Smooth muscle cell (in vitro differentiated cells): Measurements from ENCODE around the gene FGF21. TPM values are rescaled to one million over a fixed set of nuclear protein-coding genes. Genes with fewer than 3 reads are reported as not detected.

Experiments
- DNase-seq: peaks from one replicate; lab custom pipeline; 2025; ENCODE audit not compliant: unreplicated experiment; lab: John Stamatoyannopoulos, UW
- H2AFZ ChIP-seq: fragments of 200-600 bp; sonication (generic); 2 replicates; pipeline ENCODE4 v1.6.0; 2016; ENCODE audit warnings: antibody characterized with exemption, low read depth, mild to moderate bottlenecking
- H3F3A ChIP-seq: fragments of 200-600 bp; sonication (generic); 2 replicates; pipeline ENCODE4 v1.6.0; 2017; ENCODE audit warnings: antibody characterized with exemption, low read depth
- H3K27ac ChIP-seq: fragments of 200-600 bp; sonication (generic); 2 replicates; pipeline ENCODE4 v1.5.1; 2016; ENCODE audit warnings: low read depth, mild to moderate bottlenecking
- H3K27me3 ChIP-seq: fragments of 200-600 bp; sonication (generic); 2 replicates; pipeline ENCODE4 v1.6.1; 2016; ENCODE audit warnings: low read depth, mild to moderate bottlenecking
- H3K36me3 ChIP-seq: fragments of 200-600 bp; sonication (generic); 2 replicates; pipeline ENCODE4 v1.5.1; 2016; ENCODE audit warnings: low read depth
- H3K4me1 ChIP-seq: fragments of 200-600 bp; sonication (generic); 2 replicates; pipeline ENCODE4 v1.5.1; 2016; ENCODE audit warnings: low read depth
- H3K4me2 ChIP-seq: fragments of 200-600 bp; sonication (generic); 2 replicates; pipeline ENCODE4 v1.6.0; 2016; ENCODE audit warnings: mild to moderate bottlenecking
- H3K4me3 ChIP-seq: fragments of 200-600 bp; sonication (generic); 2 replicates; pipeline ENCODE4 v1.5.1; 2016; ENCODE audit warnings: mild to moderate bottlenecking
- H3K79me2 ChIP-seq: fragments of 200-600 bp; sonication (generic); 2 replicates; pipeline ENCODE4 v1.6.0; 2016; ENCODE audit warnings: low read depth, mild to moderate bottlenecking
- H3K9ac ChIP-seq: fragments of 200-600 bp; sonication (generic); 2 replicates; pipeline ENCODE4 v1.6.0; 2016; ENCODE audit warnings: low read depth
- H3K9me3 ChIP-seq: fragments of 200-600 bp; sonication (generic); replicated peaks from 2 replicates; pipeline ENCODE4 v1.5.1; 2016; ENCODE audit warnings: low read depth
- H4K20me1 ChIP-seq: fragments of 200-600 bp; sonication (generic); 2 replicates; pipeline ENCODE4 v1.6.0; 2016; ENCODE audit warnings: low read depth
- CTCF ChIP-seq: fragments of 200-600 bp; sonication (generic); IDR thresholded peaks from 2 replicates; pipeline ENCODE4 v1.5.1; 2017; ENCODE audit warnings: borderline replicate concordance, mild to moderate bottlenecking, antibody characterized with exemption; ENCODE audit not compliant: insufficient read depth, poor library complexity, severe bottlenecking
- WGBS: methylation state at CpG from one replicate; pipeline ENCODE4 v1.1.7; 2016; ENCODE audit warnings: low lambda C conversion rate; 5-methylcytosine and 5-hydroxymethylcytosine counted together
- polyA plus RNA-seq: library from polyadenylated mRNA; unstranded; fragments of >200 nt; fragmentation: Nextera tagmentation; extraction: Ambion mirVana; gene quantifications from 2 replicates; pipeline ENCODE4 v1.2.1, GENCODE V29; 2016
- total RNA-seq: library from RNA; depleted of rRNA; stranded (reverse); fragments of >200 nt; gene quantifications from 2 replicates; pipeline ENCODE4 v1.2.3, GENCODE V29; 2014

FGF21 gene
- total and polyA plus RNA-seq, 2 experiments from 2014 or later, result not detected

GRCh38 chr19:48722196-48722708 lies 33.1 kb upstream of the FGF21 start:
- Histone ChIP-seq H3K4me1 (peaks cover 1% of the 10 kb centered on the region), H3K9ac (no peak overlapping the region), H3K4me3 (no peak overlapping the region), H3K9me3 (no peaks in the 10 kb centered on the region), H3K27me3 (no peaks in the 10 kb centered on the region), H3K4me2 (no peak overlapping the region), H4K20me1 (no peaks in the 10 kb centered on the region), H3K79me2 (no peaks in the 10 kb centered on the region), H3K27ac (no peak overlapping the region), H3K36me3 (no peaks in the 10 kb centered on the region), H3F3A (peaks cover 1% of the 10 kb centered on the region), H2AFZ (no peak overlapping the region)
- DNase-seq, result no peak
- no peak for TF ChIP-seq CTCF
- WGBS, result 94% methylated on average over 11 of the region's 11 CpGs

- Histone ChIP-seq H3K79me2 (no peaks in the 10 kb centered on the region), H3K4me2 (peak overlapping the region; percentile 40), H4K20me1 (no peaks in the 10 kb centered on the region), H3K9me3 (no peaks in the 10 kb centered on the region), H3K36me3 (no peaks in the 10 kb centered on the region), H3K4me1 (no peaks in the 10 kb centered on the region), H3K27me3 (no peaks in the 10 kb centered on the region), H3F3A (no peaks in the 10 kb centered on the region), H2AFZ (peak overlapping the region; percentile 85), H3K27ac (peak overlapping the region; percentile 57), H3K4me3 (no peak overlapping the region), H3K9ac (no peak overlapping the region)
- 67% methylated on average over 11 of the region's 11 CpGs for WGBS
- DNase-seq, result no peak
- no peak for TF ChIP-seq CTCF
Observed at GRCh38 chr19:48724796-48725753, 30.2 kb upstream of the FGF21 start.

- H3K4me2 ChIP-seq, result no peak overlapping the region
- H4K20me1 ChIP-seq, result no peaks in the 10 kb centered on the region
- no peak overlapping the region for H3K9ac ChIP-seq
- H3K4me1 ChIP-seq, result no peaks in the 10 kb centered on the region
- no peak overlapping the region for H2AFZ ChIP-seq
- no peak overlapping the region for H3K4me3 ChIP-seq
- H3F3A ChIP-seq, result no peaks in the 10 kb centered on the region
- no peak for DNase-seq
- 96% methylated on average over 2 of the region's 2 CpGs for WGBS
- no peaks in the 10 kb centered on the region for H3K36me3 ChIP-seq
- H3K27ac ChIP-seq, result no peak overlapping the region
- H3K27me3 ChIP-seq, result no peaks in the 10 kb centered on the region
- H3K79me2 ChIP-seq, result no peaks in the 10 kb centered on the region
- H3K9me3 ChIP-seq, result no peaks in the 10 kb centered on the region
- no peak for TF ChIP-seq CTCF
Observed at GRCh38 chr19:48726556-48726955, 28.8 kb upstream of the FGF21 start.
